Neutrophil (primary cell): ENCODE data around the gene CORO6.

Experiments
- H3K27ac ChIP-seq: fragments of 200-600 bp; sonication (generic); 2 replicates; pipeline ENCODE4 v1.5.1; 2016; ENCODE audit warnings: mild to moderate bottlenecking, moderate library complexity
- H3K27me3 ChIP-seq: fragments of 200-600 bp; sonication (generic); 2 replicates; pipeline ENCODE4 v1.6.0; 2016; ENCODE audit warnings: mild to moderate bottlenecking
- H3K36me3 ChIP-seq: fragments of 200-600 bp; sonication (generic); 2 replicates; pipeline ENCODE4 v1.5.1; 2017
- H3K4me1 ChIP-seq, 2 experiments: fragments of 200-600 bp in 1 of 2; sonication (generic) in 1 of 2; 1 replicate in 1 of 2; 2 replicates in 1 of 2; pipeline versions ENCODE4 v1.5.1 to v1.6.1; 2013 to 2016; ENCODE audit warnings: low read depth in 1 of 2, low read length in 1 of 2, mild to moderate bottlenecking in 1 of 2, moderate library complexity in 1 of 2; ENCODE audit not compliant: control insufficient read depth in 1 of 2, insufficient read depth in 1 of 2
- H3K4me3 ChIP-seq, 2 experiments: fragments of 200-600 bp in 1 of 2; sonication (generic) in 1 of 2; 1 replicate in 1 of 2; 2 replicates in 1 of 2; pipeline ENCODE4 v1.5.1; 2013 to 2016; ENCODE audit warnings: low read depth in 1 of 2, low read length in 1 of 2, mild to moderate bottlenecking in 1 of 2, moderate library complexity in 1 of 2
- H3K9me3 ChIP-seq: fragments of 200-600 bp; sonication (generic); 2 replicates; pipeline ENCODE4 v1.5.1; 2016
- CTCF ChIP-seq: fragments of 200-600 bp; sonication (generic); IDR thresholded peaks from 2 replicates; pipeline ENCODE4 v1.5.1; 2016; ENCODE audit warnings: antibody characterized with exemption

The CORO6 gene

DNA sequence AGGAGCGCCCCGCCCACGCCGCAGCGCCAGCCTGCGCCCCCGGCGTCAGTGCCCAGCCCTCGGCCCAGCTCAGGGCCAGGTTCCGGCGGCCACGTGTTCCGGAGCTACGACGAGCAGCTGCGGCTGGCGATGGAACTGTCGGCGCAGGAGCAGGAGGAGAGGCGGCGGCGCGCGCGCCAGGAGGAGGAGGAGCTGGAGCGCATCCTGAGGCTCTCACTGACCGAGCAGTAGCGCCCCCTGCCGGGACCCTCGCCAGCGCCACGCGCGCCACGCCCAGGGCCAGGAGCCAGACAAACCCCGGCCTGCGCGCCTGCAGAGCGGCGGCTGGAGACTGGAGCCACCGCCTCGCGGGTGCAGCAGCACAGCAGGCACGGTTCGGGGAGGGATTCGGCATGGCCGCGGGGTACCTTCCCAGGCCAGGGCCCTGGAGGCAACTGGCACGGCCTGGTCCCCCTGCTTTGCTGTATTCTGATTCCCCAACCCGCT is 9.3 kb downstream of the CORO6 start:
- Histone ChIP-seq H3K4me1 (peaks cover 54% of the 10 kb centered on the region in 2 experiments), H3K27me3 (peaks cover 82% of the 10 kb centered on the region), H3K36me3 (no peaks in the 10 kb centered on the region), H3K27ac (no peak overlapping the region), H3K9me3 (no peaks in the 10 kb centered on the region), H3K4me3 (peak overlapping the region; percentile 41 to 64)
- TF ChIP-seq CTCF = peak; percentile 80

GRCh38 chr17:29612404-29613280 is 10.1 kb downstream of the CORO6 start:
- H3K4me3 ChIP-seq = peak overlapping the region; percentile 41 to 64
- peaks cover 74% of the 10 kb centered on the region for H3K27me3 ChIP-seq
- H3K4me1 ChIP-seq = peaks cover 46 to 47% of the 10 kb centered on the region in 2 experiments
- no peak for TF ChIP-seq CTCF
- H3K9me3 ChIP-seq = no peaks in the 10 kb centered on the region
- H3K27ac ChIP-seq = no peak overlapping the region
- H3K36me3 ChIP-seq = no peaks in the 10 kb centered on the region

GRCh38 chr17:29612094-29612403 is 10.7 kb downstream of the CORO6 start:
- Histone ChIP-seq H3K4me1 (peaks cover 40 to 41% of the 10 kb centered on the region in 2 experiments), H3K4me3 (no peak overlapping the region), H3K9me3 (no peaks in the 10 kb centered on the region), H3K27ac (no peak overlapping the region), H3K36me3 (no peaks in the 10 kb centered on the region), H3K27me3 (peaks cover 68% of the 10 kb centered on the region)
- TF ChIP-seq CTCF = no peak

DNA sequence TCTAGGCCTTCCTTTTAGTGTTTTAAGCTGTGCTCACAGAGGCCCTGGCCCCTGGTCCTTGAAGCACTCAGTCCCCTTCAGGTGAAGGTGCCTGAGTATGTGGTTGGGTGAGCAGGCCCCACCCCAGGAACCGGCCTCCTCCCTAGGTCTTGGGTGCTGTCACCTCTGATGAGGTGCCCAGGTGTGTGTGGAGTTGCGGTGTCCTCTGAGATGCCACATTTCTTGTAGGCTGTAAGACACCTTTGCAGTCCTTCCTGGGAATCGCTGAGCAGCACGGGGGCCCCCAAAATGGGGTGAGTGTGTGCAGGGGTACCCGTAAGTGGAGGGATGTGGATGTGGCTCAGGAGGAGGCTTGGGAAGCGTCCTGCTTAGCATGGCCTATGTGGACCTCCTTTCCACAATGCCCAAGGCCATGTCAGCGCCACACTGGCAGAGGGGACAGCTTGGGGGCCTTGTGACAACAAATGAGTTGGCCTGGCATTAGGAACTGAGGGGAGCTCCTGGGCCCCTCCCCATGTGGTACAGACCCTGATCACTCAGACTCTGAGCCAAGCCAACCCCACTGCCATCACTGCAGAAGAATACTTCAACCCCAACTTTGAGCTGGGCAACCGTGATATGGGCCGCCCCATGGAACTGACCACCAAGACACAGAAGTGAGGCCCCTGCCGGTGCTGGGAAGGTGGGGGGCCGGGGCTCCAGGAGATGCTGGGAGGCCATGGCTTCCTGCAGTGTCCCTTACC is 11.2 kb downstream of the CORO6 start:
- H3K36me3 ChIP-seq = no peaks in the 10 kb centered on the region
- no peaks in the 10 kb centered on the region for H3K9me3 ChIP-seq
- no peak for TF ChIP-seq CTCF
- H3K27me3 ChIP-seq = peaks cover 63% of the 10 kb centered on the region
- no peak overlapping the region for H3K27ac ChIP-seq
- peaks cover 35 to 36% of the 10 kb centered on the region in 2 experiments for H3K4me1 ChIP-seq
- H3K4me3 ChIP-seq = no peak overlapping the region

GRCh38 chr17:29610395-29610794 is 12.3 kb downstream of the CORO6 start:
- Histone ChIP-seq H3K9me3 (no peaks in the 10 kb centered on the region), H3K4me1 (peaks cover 24% of the 10 kb centered on the region in 2 experiments), H3K4me3 (no peak overlapping the region), H3K36me3 (no peaks in the 10 kb centered on the region), H3K27ac (no peak overlapping the region), H3K27me3 (peaks cover 52% of the 10 kb centered on the region)
- no peak for TF ChIP-seq CTCF
